H1 (cell line): ENCODE measurements around the gene DNAJB6. TPM values are rescaled to one million over a fixed set of nuclear protein-coding genes. Genes with fewer than 3 reads are reported as not detected.

Experiments
- CTCF ChIA-PET: fragments of 300-600 bp; sonication (Branson Sonifier 250); formaldehyde crosslinking; loops from one replicate; lab custom pipeline; 2021; ENCODE audit not compliant: partially characterized antibody; lab: Charles Lee
- POLR2A ChIA-PET: fragments of 300-600 bp; sonication (Branson Sonifier 250); formaldehyde crosslinking; loops from one replicate; lab custom pipeline; 2021; ENCODE audit warnings: inconsistent platforms; ENCODE audit not compliant: partially characterized antibody; lab: Charles Lee
- DNase-seq, 2 experiments: peaks; one replicate each; pipeline versions ENCODE4 v3.0.0 to v3.0.0-alpha.2; 2010 to 2022; ENCODE audit warnings: low spot score in 2 of 2, low read depth in 1 of 2, mixed read lengths in 1 of 2
- FAIRE-seq: peaks from 2 replicates; lab custom pipeline; 2011; peaks lifted over from hg19 to GRCh38; lab: Jason Lieb, UNC
- H2AFZ ChIP-seq: 2 replicates; pipeline ENCODE4 v1.8.1; 2012; ENCODE audit warnings: low read length, inconsistent platforms
- H2AK5ac ChIP-seq: 2 replicates; pipeline ENCODE4 v1.6.1; 2013; ENCODE audit warnings: low read depth, low read length
- H2BK120ac ChIP-seq: replicated peaks from 2 replicates; pipeline ENCODE3; 2013; ENCODE audit warnings: low read depth, low read length, inconsistent platforms
- H2BK12ac ChIP-seq: 2 replicates; pipeline ENCODE4 v1.6.1; 2013; ENCODE audit warnings: low read depth, low read length
- H2BK15ac ChIP-seq: 2 replicates; pipeline ENCODE4 v1.6.1; 2013; ENCODE audit warnings: low read length
- H2BK20ac ChIP-seq: 2 replicates; pipeline ENCODE4 v1.6.1; 2013; ENCODE audit warnings: low read length
- H2BK5ac ChIP-seq: 2 replicates; pipeline ENCODE4 v1.6.1; 2013; ENCODE audit warnings: low read depth, low read length
- H3K14ac ChIP-seq: 2 replicates; pipeline ENCODE4 v1.6.1; 2013; ENCODE audit warnings: inconsistent platforms; ENCODE audit not compliant: insufficient read length
- H3K18ac ChIP-seq: 2 replicates; pipeline ENCODE4 v1.6.1; 2013; ENCODE audit warnings: low read length; ENCODE audit errors: extremely low read depth
- H3K23ac ChIP-seq: 2 replicates; pipeline ENCODE4 v1.6.1; 2013; ENCODE audit warnings: inconsistent platforms; ENCODE audit not compliant: insufficient read length
- H3K23me2 ChIP-seq: 2 replicates; pipeline ENCODE4 v1.6.1; 2013; ENCODE audit warnings: low read depth, low read length
- H3K27ac ChIP-seq: 2 replicates; pipeline ENCODE4 v1.6.1; 2011; ENCODE audit warnings: low read depth, low read length, inconsistent platforms
- H3K27me3 ChIP-seq, 4 experiments: replicated peaks in 1 of 4; 1 replicate in 1 of 4; 2 replicates in 3 of 4; pipeline versions ENCODE4 v1.6.1 to v1.8.1; 2011 to 2013; ENCODE audit warnings: low read length in 3 of 4, mild to moderate bottlenecking in 3 of 4, inconsistent platforms in 2 of 4, mixed read lengths in 2 of 4, moderate library complexity in 1 of 4; ENCODE audit not compliant: control insufficient read depth in 3 of 4, insufficient read depth in 3 of 4; ENCODE audit errors: extremely low read depth in 1 of 4
- H3K36me3 ChIP-seq, 4 experiments: 2 replicates each; pipeline versions ENCODE4 v1.6.1 to v1.8.1; 2011 to 2013; ENCODE audit warnings: mild to moderate bottlenecking in 4 of 4, low read length in 3 of 4, moderate library complexity in 2 of 4, control low read depth in 1 of 4, inconsistent platforms in 1 of 4; ENCODE audit not compliant: insufficient read depth in 4 of 4, control insufficient read depth in 2 of 4
- H3K4ac ChIP-seq: replicated peaks from 2 replicates; pipeline ENCODE3; 2013; ENCODE audit warnings: low read length, low read depth, mixed read lengths, inconsistent platforms; ENCODE audit not compliant: insufficient read length
- H3K4me1 ChIP-seq, 4 experiments: replicated peaks in 1 of 4; 1 replicate in 1 of 4; 2 replicates in 3 of 4; pipeline versions ENCODE4 v1.6.1 to v1.8.1; 2011 to 2013; ENCODE audit warnings: low read length in 3 of 4, inconsistent platforms in 2 of 4, mixed read lengths in 1 of 4; ENCODE audit not compliant: insufficient read depth in 4 of 4, control insufficient read depth in 3 of 4
- H3K4me2 ChIP-seq, 2 experiments: 2 replicates each; pipeline versions ENCODE4 v1.6.1 to v1.8.1; 2011 to 2013; ENCODE audit warnings: low read depth in 2 of 2, low read length in 2 of 2, control low read depth in 1 of 2, inconsistent platforms in 1 of 2, mild to moderate bottlenecking in 1 of 2; ENCODE audit not compliant: insufficient read depth in 1 of 2
- H3K4me3 ChIP-seq, 4 experiments: fragments of 200-600, 300-600 bp in 1 of 4; sonication (generic), shearing (Covaris generic), sonication (Bioruptor Twin) in 1 of 4; 2 replicates each; pipeline versions ENCODE4 v1.5.1 to v1.8.1; 2011 to 2016; ENCODE audit warnings: low read length in 4 of 4, low read depth in 3 of 4, control low read depth in 2 of 4, inconsistent platforms in 2 of 4, mild to moderate bottlenecking in 2 of 4, mixed read lengths in 1 of 4, moderate library complexity in 1 of 4; ENCODE audit not compliant: insufficient read depth in 2 of 4; ENCODE audit errors: extremely low read depth in 1 of 4
- H3K56ac ChIP-seq: replicated peaks from 2 replicates; pipeline ENCODE3; 2013; ENCODE audit warnings: low read depth, mild to moderate bottlenecking, mixed read lengths, low read length, inconsistent platforms; ENCODE audit not compliant: insufficient read length
- H3K79me1 ChIP-seq: 2 replicates; pipeline ENCODE4 v1.6.1; 2013; ENCODE audit warnings: low read depth, low read length, control low read depth
- H3K79me2 ChIP-seq, 2 experiments: 2 replicates each; pipeline versions ENCODE4 v1.6.1 to v1.8.1; 2012 to 2013; ENCODE audit warnings: low read length in 2 of 2, mild to moderate bottlenecking in 2 of 2, inconsistent platforms in 1 of 2; ENCODE audit not compliant: insufficient read depth in 2 of 2, control insufficient read depth in 1 of 2
- H3K9ac ChIP-seq, 4 experiments: replicated peaks in 1 of 4; 1 replicate in 1 of 4; 2 replicates in 3 of 4; pipeline versions ENCODE4 v1.6.1 to v1.8.1; 2011 to 2013; ENCODE audit warnings: low read depth in 3 of 4, low read length in 3 of 4, control low read depth in 2 of 4, mild to moderate bottlenecking in 2 of 4, moderate library complexity in 2 of 4, inconsistent platforms in 1 of 4; ENCODE audit errors: extremely low read depth in 1 of 4
- H3K9me3 ChIP-seq, 2 experiments: 2 replicates each; pipeline versions ENCODE4 v1.6.1 to v1.8.1; 2012 to 2013; ENCODE audit warnings: mild to moderate bottlenecking in 2 of 2, moderate library complexity in 2 of 2, control low read depth in 1 of 2, inconsistent platforms in 1 of 2, low read depth in 1 of 2, low read length in 1 of 2, mixed read lengths in 1 of 2; ENCODE audit not compliant: insufficient read depth in 2 of 2
- H4K20me1 ChIP-seq, 2 experiments: replicated peaks in 1 of 2; 2 replicates each; pipeline versions ENCODE3 to v1.8.1; 2011 to 2013; ENCODE audit warnings: inconsistent platforms in 2 of 2, low read length in 2 of 2, mild to moderate bottlenecking in 1 of 2; ENCODE audit not compliant: insufficient read depth in 2 of 2, control insufficient read depth in 1 of 2
- H4K5ac ChIP-seq: 2 replicates; pipeline ENCODE4 v1.6.1; 2013; ENCODE audit warnings: low read length, low read depth, mixed read lengths, inconsistent platforms; ENCODE audit not compliant: insufficient read length
- H4K8ac ChIP-seq: 2 replicates; pipeline ENCODE4 v1.8.0; 2013; ENCODE audit warnings: mild to moderate bottlenecking, moderate library complexity, low read length, inconsistent platforms; ENCODE audit not compliant: insufficient read depth; ENCODE audit errors: extremely low read depth
- H4K91ac ChIP-seq: replicated peaks from 2 replicates; pipeline ENCODE3; 2013; ENCODE audit warnings: low read length, mixed read lengths, inconsistent platforms; ENCODE audit not compliant: insufficient read length
- ATF3 ChIP-seq: IDR thresholded peaks from 2 replicates; pipeline ENCODE4 v1.6.1; 2011; ENCODE audit warnings: low read depth, mild to moderate bottlenecking, low read length; ENCODE audit not compliant: insufficient read depth
- BRCA1 ChIP-seq: IDR thresholded peaks from 2 replicates; pipeline ENCODE4 v1.6.1; 2012; ENCODE audit warnings: low read depth, low read length, improper control_type of control experiment
- CHD1 ChIP-seq: IDR thresholded peaks from 2 replicates; pipeline ENCODE4 v1.6.1; 2012; ENCODE audit warnings: low read depth, low read length, improper control_type of control experiment
- CTBP2 ChIP-seq: IDR thresholded peaks from 2 replicates; pipeline ENCODE4 v1.7.0; 2011; ENCODE audit warnings: borderline replicate concordance, mild to moderate bottlenecking, moderate library complexity, mixed read lengths, low read length; ENCODE audit not compliant: insufficient read depth, insufficient read length
- HDAC2 ChIP-seq, 2 experiments: fragments of 300-600 bp in 1 of 2; sonication (generic) in 1 of 2; IDR thresholded peaks; 2 replicates each; pipeline ENCODE4 v1.6.1; 2011 to 2012; ENCODE audit warnings: low read depth in 2 of 2, low read length in 2 of 2, mild to moderate bottlenecking in 2 of 2, moderate library complexity in 2 of 2, borderline replicate concordance in 1 of 2, inconsistent platforms in 1 of 2
- JUND ChIP-seq: IDR thresholded peaks from 2 replicates; pipeline ENCODE4 v1.6.1; 2011; ENCODE audit warnings: mild to moderate bottlenecking, improper control_type of control experiment, low read length
- RAD21 ChIP-seq, 2 experiments: IDR thresholded peaks in 1 of 2; conservative IDR thresholded peaks in 1 of 2; 2 replicates each; pipeline ENCODE4 v1.6.1; 2011; ENCODE audit warnings: low read depth in 2 of 2, low read length in 2 of 2, improper control_type of control experiment in 1 of 2, inconsistent platforms in 1 of 2, mild to moderate bottlenecking in 1 of 2, moderate library complexity in 1 of 2
- SP1 ChIP-seq: IDR thresholded peaks from 2 replicates; pipeline ENCODE4 v1.6.1; 2011; ENCODE audit warnings: low read depth, low read length
- SP2 ChIP-seq: IDR thresholded peaks from 2 replicates; pipeline ENCODE4 v1.6.1; 2012; ENCODE audit warnings: mild to moderate bottlenecking, low read length, inconsistent platforms
- SP4 ChIP-seq: IDR thresholded peaks from 2 replicates; pipeline ENCODE4 v1.6.1; 2012; ENCODE audit warnings: low read length, inconsistent platforms
- TCF12 ChIP-seq: IDR thresholded peaks from 2 replicates; pipeline ENCODE4 v1.6.1; 2011; ENCODE audit warnings: low read depth, mild to moderate bottlenecking, low read length
- YY1 ChIP-seq: IDR thresholded peaks from 2 replicates; pipeline ENCODE4 v1.6.1; 2011; ENCODE audit warnings: low read depth, mild to moderate bottlenecking, low read length
- WGBS, 2 experiments: shearing (Covaris generic) in 1 of 2; methylation state at CpG; one replicate each; pipeline versions ENCODE4 v1.1.6 to v1.1.7; 2013 to 2015; ENCODE audit warnings: low lambda C conversion rate in 2 of 2, mixed read lengths in 2 of 2, inconsistent platforms in 1 of 2, low coverage in 1 of 2, missing lambda C conversion rate in 1 of 2; ENCODE audit not compliant: insufficient replicate concordance in 2 of 2, insufficient coverage in 1 of 2, insufficient read length in 1 of 2; ENCODE audit errors: extremely low coverage in 1 of 2, missing lambda C conversion rate in 1 of 2; 5-methylcytosine and 5-hydroxymethylcytosine counted together
- polyA plus RNA-seq, 7 experiments: library from polyadenylated mRNA; depleted of rRNA in 3 of 7; stranded (reverse) in 5 of 7; unstranded in 2 of 7; fragments of >200 nt in 5 of 7; fragments of 200-250 nt in 2 of 7; gene quantifications; 1 replicate in 5 of 7; 2 replicates in 1 of 7; 4 replicates in 1 of 7; pipeline versions ENCODE4 v1.2.1 to v1.2.3, GENCODE V29; 2011 to 2013; ENCODE audit warnings: missing spikeins in 2 of 7, mixed read lengths in 2 of 7
- total RNA-seq: library from RNA; stranded (reverse); fragmentation: NEBNext Ultra II Directional; extraction: Animal tissue kit (Norgen Biotek cat#: 25700); gene quantifications from 2 replicates; pipeline ENCODE4 v1.2.1, GENCODE V29; 2021

Gene DNAJB6
- total and polyA plus RNA-seq, 2 of the 8 experiments (the other 6 are each of a cell fraction or from before 2014, with no cell fraction given), result 166 to 295 TPM

- CTCF ChIA-PET, result interaction anchor here (0.5 to 2.6 kb wide), 5 partner anchors 26 to 216 kb away, joined by 3 to 16 read pairs (median 3); no protein-coding TSS in a partner anchor
- H2BK20ac ChIP-seq, result peak overlapping the region; percentile 92; the same call in 1 of the 2 replicates
- TF ChIP-seq SP4 (no peak), BRCA1 (no peak), CTBP2 (no peak), CHD1 (no peak), HDAC2 (IDR thresholded peaks at IDR 0.05; ENCODE audit: borderline replicate concordance in 1 of 2, low read depth in 2 of 2, low read length in 2 of 2) (no peak), YY1 (no peak), RAD21 (IDR thresholded peaks at IDR 0.05 in 1 of 2, conservative IDR thresholded peaks at IDR 0.05 in 1 of 2; ENCODE audit: low read depth in 2 of 2, low read length in 2 of 2) (no peak), ATF3 (no peak), SP2 (no peak), SP1 (no peak), JUND (no peak), TCF12 (no peak)
These were observed 36.4 kb upstream of the DNAJB6 start for GRCh38 chr7:157300369-157300825.

More at GRCh38 chr7:157300369-157300825, 36.4 kb upstream of the DNAJB6 start:
- H2BK15ac ChIP-seq, result peak overlapping the region; percentile 62; the same call in 1 of the 2 replicates
- no peak overlapping the region for H2AFZ ChIP-seq
- FAIRE-seq, result no peak
- no peak overlapping the region for H3K23ac ChIP-seq
- H3K9me3 ChIP-seq, result no peaks in the 10 kb centered on the region
- peaks cover 0 to 2% (median under 1%) of the 10 kb centered on the region in 4 experiments; a peak in 5 of 7 replicates for H3K4me1 ChIP-seq
- H3K27ac ChIP-seq, result no peak overlapping the region
- H3K79me2 ChIP-seq, result no peaks in the 10 kb centered on the region
- H4K20me1 ChIP-seq, result peaks cover 0 to 8% of the 10 kb centered on the region in 2 experiments
- no peak overlapping the region for H3K14ac ChIP-seq
- H3K4me3 ChIP-seq, result no peak overlapping the region
- no peaks in the 10 kb centered on the region; a peak in 1 of 8 replicates for H3K36me3 ChIP-seq
- no peak overlapping the region for H3K4me2 ChIP-seq
- peaks cover 10% of the 10 kb centered on the region; the same call in 1 of the 2 replicates for H3K23me2 ChIP-seq
- H2BK120ac ChIP-seq, result peak overlapping the region; percentile 29
- no peak overlapping the region for H3K9ac ChIP-seq
- H3K79me1 ChIP-seq, result 0 out of 2 replicates have a peak, but pooled peaks cover 3% of the 10 kb centered on the region
- H2BK12ac ChIP-seq, result peak overlapping the region; percentile 97; the same call in 1 of the 2 replicates
- peak overlapping the region; percentile 81 for H3K4ac ChIP-seq
- peak overlapping the region; percentile 59; the same call in 1 of the 2 replicates for H4K8ac ChIP-seq
- H4K91ac ChIP-seq, result peak overlapping the region; percentile 100
- H2AK5ac ChIP-seq, result peak overlapping the region; percentile 32; the same call in 1 of the 2 replicates
- WGBS, 2 experiments, result 92% methylated on average over 27 of the region's 29 CpGs; no CpG with 5 or more reads in 1 of the 2 experiments
- peak overlapping the region; percentile 65 for H4K5ac ChIP-seq
- H3K27me3 ChIP-seq, result peaks cover 0 to 7% (median 0%) of the 10 kb centered on the region in 4 experiments; a peak in 1 of 7 replicates
- no peak for DNase-seq
- H3K56ac ChIP-seq, result no peak overlapping the region
- peak overlapping the region; percentile 65; the same call in 1 of the 2 replicates for H3K18ac ChIP-seq
- POLR2A ChIA-PET, result interaction anchor here (0.5 to 5.8 kb wide), 4 partner anchors 9 to 1473 kb away, joined by 3 to 34 read pairs (median 6); partner anchors contain the start of gene DNAJB6
- peak overlapping the region; percentile 80; the same call in 1 of the 2 replicates for H2BK5ac ChIP-seq
